ENCODE measurements around the gene ENTREP3. TPM values are rescaled to one million over a fixed set of nuclear protein-coding genes. Genes with fewer than 3 reads are reported as not detected.

The ENTREP3 gene
- 10 to 100 TPM; 19.6 to 24.3 TPM for total RNA-seq

- peak; percentile 89 for DNase-seq (ENCODE audit: low spot score)
- Histone ChIP-seq H3K36me3 (no peaks in the 10 kb centered on the region), H3K4me3 (peak within 1 kb of the TSS; percentile 92 to 94), H3K27ac (peak within 1 kb of the TSS; percentile 94 to 97), H3K9me3 (no peaks in the 10 kb centered on the region), H3K27me3 (replicated peaks; ENCODE audit: insufficient read depth) (no peaks in the 10 kb centered on the region), H3K4me1 (replicated peaks) (peaks cover 12% of the 10 kb centered on the region)
- under 1% methylated on average over 51 of the region's 54 CpGs for WGBS
- intact Hi-C loops (cut with DNase I): loop anchor here (5.0 kb wide), 1 partner anchor 67 kb away; the partner anchor contains the start of gene RUSC1
- peak; percentile 91 for TF ChIP-seq POLR2AphosphoS5 (IDR thresholded peaks at IDR 0.05)
- peak; percentile 68 for TF ChIP-seq POLR2A (IDR thresholded peaks at IDR 0.05)
- peak in 1 of 4 experiments; percentile 40 for TF ChIP-seq CTCF (IDR thresholded peaks at IDR 0.05)
Observed at GRCh38 chr1:155255243-155256007, at the start of gene ENTREP3. Gene ENTREP3, minus strand, starts transcription at chr1:155255483. Its CDS starts 606 bp downstream, at chr1:155254877.

GRCh38 chr1:155304558-155305063, 49.3 kb upstream of the ENTREP3 start:
- 63% methylated on average over 11 of the region's 11 CpGs for WGBS
- no peaks in the 10 kb centered on the region for H3K9me3 ChIP-seq
- no peak for DNase-seq (ENCODE audit: low spot score)
- TF ChIP-seq CTCF (IDR thresholded peaks at IDR 0.05) (no peak), POLR2A (IDR thresholded peaks at IDR 0.05) (no peak), POLR2AphosphoS5 (IDR thresholded peaks at IDR 0.05) (no peak)
- no peaks in the 10 kb centered on the region for H3K36me3 ChIP-seq
- H3K4me1 ChIP-seq (replicated peaks): peaks cover 1% of the 10 kb centered on the region
- intact Hi-C loops (cut with DNase I): loop anchor here (5.0 kb wide), 1 partner anchor 52 kb away; no protein-coding TSS in a partner anchor
- no peak overlapping the region for H3K4me3 ChIP-seq
- no peak overlapping the region for H3K27ac ChIP-seq
- H3K27me3 ChIP-seq (replicated peaks; ENCODE audit: insufficient read depth): no peaks in the 10 kb centered on the region

GRCh38 chr1:155301342-155301841, 46.1 kb upstream of the ENTREP3 start, which contains the start of gene PKLR:
Gene PKLR, minus strand, starts transcription at chr1:155301438. Its CDS starts 43 bp downstream, at chr1:155301395.
- no peaks in the 10 kb centered on the region for H3K9me3 ChIP-seq
- WGBS: 83% methylated on average over 5 of the region's 5 CpGs
- intact Hi-C loops (cut with DNase I): no loop called here

GRCh38 chr1:155300553-155301329, 45.5 kb upstream of the ENTREP3 start:
- no peak overlapping the region for H3K4me3 ChIP-seq
- H3K36me3 ChIP-seq: no peaks in the 10 kb centered on the region
- H3K27me3 ChIP-seq (replicated peaks; ENCODE audit: insufficient read depth): peaks cover 3% of the 10 kb centered on the region
- intact Hi-C loops (cut with DNase I): no loop called here
- DNase-seq (ENCODE audit: low spot score): no peak
- H3K9me3 ChIP-seq: no peaks in the 10 kb centered on the region
- WGBS: 91% methylated on average over 9 of the region's 9 CpGs
- TF ChIP-seq POLR2A (IDR thresholded peaks at IDR 0.05) (no peak), CTCF (IDR thresholded peaks at IDR 0.05) (no peak), POLR2AphosphoS5 (IDR thresholded peaks at IDR 0.05) (no peak)
- no peaks in the 10 kb centered on the region for H3K4me1 ChIP-seq (replicated peaks)
- no peak overlapping the region for H3K27ac ChIP-seq

More at GRCh38 chr1:155301342-155301841, 46.1 kb upstream of the ENTREP3 start, which contains the start of gene PKLR:
- Histone ChIP-seq H3K27me3 (replicated peaks; ENCODE audit: insufficient read depth) (no peaks in the 10 kb centered on the region), H3K36me3 (no peaks in the 10 kb centered on the region), H3K4me1 (replicated peaks) (no peaks in the 10 kb centered on the region), H3K4me3 (no peak within 1 kb of the TSS), H3K27ac (no peak within 1 kb of the TSS)
- DNase-seq (ENCODE audit: low spot score): no peak
- TF ChIP-seq POLR2AphosphoS5 (IDR thresholded peaks at IDR 0.05): no peak
- no peak for TF ChIP-seq POLR2A (IDR thresholded peaks at IDR 0.05)
- no peak for TF ChIP-seq CTCF (IDR thresholded peaks at IDR 0.05)
